ENCODE data around the gene ASRGL1.

ASRGL1 gene

DNA sequence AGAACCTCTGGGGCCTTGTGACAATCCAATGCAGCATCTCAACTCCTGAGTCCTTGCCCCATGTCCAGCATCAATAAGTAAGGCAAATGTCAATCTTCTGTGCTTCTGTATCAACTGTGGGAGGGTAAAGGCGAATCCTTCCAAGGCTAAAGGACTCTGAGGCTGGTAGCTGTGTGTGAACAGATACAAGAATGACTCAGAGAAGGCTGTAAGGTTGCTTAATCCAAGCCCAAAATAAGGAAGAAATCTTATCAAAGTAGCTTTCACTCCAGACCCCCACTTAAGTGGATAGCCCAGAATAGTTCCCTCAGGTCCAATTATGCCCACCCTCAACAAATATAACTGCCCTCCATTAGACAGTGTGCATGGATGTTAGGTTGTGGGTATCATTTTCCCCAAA is 53.5 kb downstream of the ASRGL1 start:
- Histone ChIP-seq H3K4me1 (ENCODE audit: insufficient read depth, low read length) (peaks cover 4% of the 10 kb centered on the region), H3K4me3 (ENCODE audit: low read length) (no peak overlapping the region), H3K9me3 (ENCODE audit: low read length) (no peaks in the 10 kb centered on the region)

DNA sequence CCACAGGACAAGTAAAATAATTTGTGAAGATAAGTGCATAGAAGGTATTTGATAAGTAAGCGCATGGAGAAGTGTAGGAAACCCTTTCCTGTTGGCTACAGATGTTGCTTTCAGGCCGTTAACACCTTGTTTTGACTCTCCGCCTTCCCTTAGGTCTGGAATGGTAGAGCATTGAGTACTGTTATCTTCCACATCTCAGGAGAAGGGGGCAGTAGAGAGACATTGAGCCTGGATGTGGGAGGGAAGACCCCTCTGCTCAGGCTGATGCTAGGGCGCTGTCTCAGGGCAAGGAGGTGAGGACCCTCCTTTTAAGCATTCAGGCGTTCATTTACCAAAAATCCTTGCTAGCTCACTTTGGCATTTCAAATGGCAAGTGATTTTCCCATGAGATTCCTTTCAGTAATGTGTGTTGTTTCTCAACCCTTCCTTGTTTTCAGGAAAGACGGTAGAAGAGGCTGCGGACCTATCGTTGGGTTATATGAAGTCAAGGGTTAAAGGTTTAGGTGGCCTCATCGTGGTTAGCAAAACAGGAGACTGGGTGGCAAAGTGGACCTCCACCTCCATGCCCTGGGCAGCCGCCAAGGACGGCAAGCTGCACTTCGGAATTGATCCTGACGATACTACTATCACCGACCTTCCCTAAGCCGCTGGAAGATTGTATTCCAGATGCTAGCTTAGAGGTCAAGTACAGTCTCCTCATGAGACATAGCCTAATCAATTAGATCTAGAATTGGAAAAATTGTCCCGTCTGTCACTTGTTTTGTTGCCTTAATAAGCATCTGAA is 54.6 kb downstream of the ASRGL1 start:
- Histone ChIP-seq H3K4me1 (ENCODE audit: insufficient read depth, low read length) (peaks cover 4% of the 10 kb centered on the region), H3K36me3 (ENCODE audit: insufficient read depth, low read length) (no peaks in the 10 kb centered on the region), H3K27me3 (ENCODE audit: insufficient read depth, low read length) (no peaks in the 10 kb centered on the region), H2AFZ (ENCODE audit: low read depth, low read length) (no peak overlapping the region), H3K9me3 (ENCODE audit: low read length) (no peaks in the 10 kb centered on the region), H3K4me3 (ENCODE audit: low read length) (no peak overlapping the region)

More for the DNA sequence above, 53.5 kb downstream of the ASRGL1 start:
- no peaks in the 10 kb centered on the region for H3K36me3 ChIP-seq (ENCODE audit: insufficient read depth, low read length)
- H2AFZ ChIP-seq (ENCODE audit: low read depth, low read length) = no peak overlapping the region
- H3K27me3 ChIP-seq (ENCODE audit: insufficient read depth, low read length) = no peaks in the 10 kb centered on the region

DNA sequence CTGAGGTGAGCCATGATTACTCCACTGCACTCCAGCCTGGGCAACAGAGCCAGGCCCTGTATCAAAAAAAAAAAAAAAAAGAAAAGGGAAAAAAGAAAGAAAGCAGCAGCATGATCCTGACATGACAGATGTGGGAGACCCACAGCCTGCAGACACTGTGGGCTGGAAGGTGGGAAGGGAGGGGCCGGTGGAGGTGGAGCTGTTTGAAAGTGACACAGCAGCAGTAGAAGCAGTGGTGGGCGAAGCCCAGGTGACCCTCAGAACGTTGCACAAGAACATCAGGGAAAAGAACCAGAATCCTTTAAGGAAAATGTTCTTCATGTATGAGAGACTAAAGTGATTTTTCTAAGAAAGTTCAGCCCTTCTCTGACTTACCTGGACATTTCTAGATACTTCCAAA is 55.3 kb downstream of the ASRGL1 start:
- peaks cover 4% of the 10 kb centered on the region for H3K4me1 ChIP-seq (ENCODE audit: insufficient read depth, low read length)
- H2AFZ ChIP-seq (ENCODE audit: low read depth, low read length) = no peak overlapping the region
- no peaks in the 10 kb centered on the region for H3K36me3 ChIP-seq (ENCODE audit: insufficient read depth, low read length)

DNA sequence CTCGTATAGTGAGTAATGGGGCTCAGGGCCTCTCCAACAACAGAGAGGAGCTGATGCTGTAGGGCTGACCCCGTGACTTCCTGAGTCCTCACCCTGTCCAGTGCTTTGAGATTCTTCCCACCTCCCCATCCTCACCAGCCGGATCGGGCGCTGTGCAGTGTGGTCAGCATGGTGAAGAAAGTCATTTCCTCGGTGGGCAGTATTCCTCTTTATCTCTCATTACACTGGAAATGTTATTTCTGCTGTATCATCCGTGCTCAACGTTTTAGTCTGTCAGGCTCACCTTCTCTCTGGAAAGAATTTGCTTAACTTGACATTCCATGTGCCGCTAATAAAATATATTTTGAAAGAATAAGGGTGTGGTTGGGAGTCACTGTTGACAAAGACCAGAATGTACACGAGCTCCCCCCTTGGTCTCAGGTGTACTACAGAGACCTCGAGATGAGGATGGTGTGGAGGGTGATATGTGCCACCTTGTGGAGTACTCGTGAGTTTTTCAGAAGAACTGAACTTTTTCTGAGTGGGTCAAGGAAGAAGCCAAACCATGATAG is 55.9 kb downstream of the ASRGL1 start:
- Histone ChIP-seq H3K36me3 (ENCODE audit: insufficient read depth, low read length) (no peaks in the 10 kb centered on the region), H3K4me1 (ENCODE audit: insufficient read depth, low read length) (peaks cover 4% of the 10 kb centered on the region), H3K9me3 (ENCODE audit: low read length) (no peaks in the 10 kb centered on the region), H2AFZ (ENCODE audit: low read depth, low read length) (no peak overlapping the region), H3K4me3 (ENCODE audit: low read length) (no peak overlapping the region), H3K27me3 (ENCODE audit: insufficient read depth, low read length) (no peaks in the 10 kb centered on the region)

More for the DNA sequence above, 55.3 kb downstream of the ASRGL1 start:
- Histone ChIP-seq H3K4me3 (ENCODE audit: low read length) (no peak overlapping the region), H3K9me3 (ENCODE audit: low read length) (no peaks in the 10 kb centered on the region), H3K27me3 (ENCODE audit: insufficient read depth, low read length) (no peaks in the 10 kb centered on the region)

DNA sequence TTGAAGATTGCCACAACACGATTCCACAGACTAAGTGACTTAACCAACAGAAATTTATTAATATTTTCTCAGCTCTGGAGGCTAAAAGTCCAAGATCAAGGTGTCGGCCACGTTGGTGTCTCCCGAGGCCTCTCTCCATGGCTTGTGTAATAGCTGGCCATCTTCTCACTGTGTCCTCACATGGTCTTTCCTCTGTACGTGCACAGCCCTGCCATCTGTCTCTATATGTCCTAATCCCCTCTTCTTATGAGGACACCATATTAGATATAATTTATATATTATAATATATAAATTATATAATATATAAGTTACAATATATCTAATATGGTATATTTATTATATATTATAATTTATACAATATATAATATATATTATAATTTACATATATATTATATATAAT is 56.5 kb downstream of the ASRGL1 start:
- Histone ChIP-seq H3K9me3 (ENCODE audit: low read length) (no peaks in the 10 kb centered on the region), H3K4me3 (ENCODE audit: low read length) (no peak overlapping the region), H2AFZ (ENCODE audit: low read depth, low read length) (no peak overlapping the region), H3K27me3 (ENCODE audit: insufficient read depth, low read length) (no peaks in the 10 kb centered on the region), H3K4me1 (ENCODE audit: insufficient read depth, low read length) (peaks cover 4% of the 10 kb centered on the region), H3K36me3 (ENCODE audit: insufficient read depth, low read length) (no peaks in the 10 kb centered on the region)

DNA sequence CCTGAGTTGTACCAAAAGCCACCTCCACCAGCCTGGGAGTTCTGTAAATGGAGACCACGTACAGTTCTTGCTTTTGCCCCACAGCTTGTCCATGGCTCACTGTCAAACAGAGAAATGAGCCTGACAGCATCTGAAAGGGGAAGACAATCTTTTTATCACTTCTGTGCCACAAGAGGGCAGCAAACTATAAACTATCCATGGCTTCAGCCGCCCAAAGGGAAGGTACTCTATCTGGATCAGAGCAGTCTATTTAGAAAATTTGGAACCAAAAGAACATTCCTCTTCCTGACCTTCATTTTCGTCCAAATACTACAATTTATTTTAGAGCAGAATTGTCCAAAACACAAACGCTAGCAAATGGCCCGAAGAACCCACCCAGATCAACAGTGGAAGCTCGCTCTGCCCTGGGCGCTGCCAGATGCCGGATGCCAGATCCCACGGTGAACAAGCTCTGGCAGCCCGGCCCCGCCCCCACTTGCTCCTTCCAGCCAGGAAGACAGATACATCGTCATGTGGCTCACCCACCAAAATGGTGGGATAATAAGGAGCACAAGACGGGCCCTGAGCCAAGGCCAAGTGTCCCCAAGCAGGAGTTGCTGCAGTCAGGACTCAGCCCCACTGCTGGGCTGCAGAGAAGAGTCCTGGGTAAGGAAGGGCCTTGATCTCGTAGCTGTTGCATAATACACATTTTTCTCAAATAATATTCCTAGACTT is 57.7 kb downstream of the ASRGL1 start:
- no peaks in the 10 kb centered on the region for H3K36me3 ChIP-seq (ENCODE audit: insufficient read depth, low read length)
- no peaks in the 10 kb centered on the region for H3K27me3 ChIP-seq (ENCODE audit: insufficient read depth, low read length)
- no peak overlapping the region for H3K4me3 ChIP-seq (ENCODE audit: low read length)
- H2AFZ ChIP-seq (ENCODE audit: low read depth, low read length) = peak overlapping the region; percentile 12
- no peaks in the 10 kb centered on the region for H3K9me3 ChIP-seq (ENCODE audit: low read length)
- peaks cover 4% of the 10 kb centered on the region for H3K4me1 ChIP-seq (ENCODE audit: insufficient read depth, low read length)

DNA sequence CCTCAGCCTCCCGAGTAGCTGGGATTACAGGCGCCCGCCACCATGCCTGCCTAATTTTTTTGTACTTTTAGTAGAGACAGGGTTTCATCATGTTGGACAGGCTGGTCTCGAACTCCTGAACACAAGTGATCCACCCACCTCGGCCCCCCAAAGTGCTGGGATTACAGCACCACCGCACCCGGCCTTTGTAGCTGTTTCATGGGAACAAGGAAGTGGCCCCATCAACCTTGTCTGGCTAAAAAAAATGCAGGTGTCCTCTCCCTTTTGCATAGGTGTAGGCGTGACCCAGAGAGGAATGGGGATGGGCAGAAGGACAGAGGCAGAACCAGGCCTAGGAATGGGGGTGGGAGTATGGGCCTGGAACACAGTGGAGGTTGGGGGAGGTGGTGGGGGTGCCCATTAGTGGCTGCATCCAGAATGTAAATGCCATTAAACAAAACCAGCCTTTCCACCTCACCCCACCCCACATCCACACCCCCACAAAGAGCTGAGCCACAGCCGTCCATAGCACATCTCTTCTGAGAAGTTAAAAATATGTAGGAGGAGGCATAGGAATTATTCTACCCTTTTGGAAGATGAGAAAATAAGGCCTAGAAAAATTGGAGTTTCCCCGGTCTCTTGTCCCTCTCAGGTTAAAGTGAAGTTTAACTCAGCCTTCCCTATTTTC is 58.8 kb downstream of the ASRGL1 start:
- Histone ChIP-seq H3K9me3 (ENCODE audit: low read length) (no peaks in the 10 kb centered on the region), H3K27me3 (ENCODE audit: insufficient read depth, low read length) (no peaks in the 10 kb centered on the region), H3K4me3 (ENCODE audit: low read length) (no peak overlapping the region), H2AFZ (ENCODE audit: low read depth, low read length) (no peak overlapping the region), H3K36me3 (ENCODE audit: insufficient read depth, low read length) (no peaks in the 10 kb centered on the region), H3K4me1 (ENCODE audit: insufficient read depth, low read length) (peaks cover 6% of the 10 kb centered on the region)

- peaks cover 10% of the 10 kb centered on the region for H3K4me1 ChIP-seq (ENCODE audit: insufficient read depth, low read length)
- H3K27me3 ChIP-seq (ENCODE audit: insufficient read depth, low read length) = no peaks in the 10 kb centered on the region
- no peak overlapping the region for H3K4me3 ChIP-seq (ENCODE audit: low read length)
- H3K9me3 ChIP-seq (ENCODE audit: low read length) = no peaks in the 10 kb centered on the region
- H2AFZ ChIP-seq (ENCODE audit: low read depth, low read length) = no peak overlapping the region
- H3K36me3 ChIP-seq (ENCODE audit: insufficient read depth, low read length) = no peaks in the 10 kb centered on the region
These were observed 61.1 kb downstream of the ASRGL1 start for GRCh38 chr11:62398011-62398994.

DNA sequence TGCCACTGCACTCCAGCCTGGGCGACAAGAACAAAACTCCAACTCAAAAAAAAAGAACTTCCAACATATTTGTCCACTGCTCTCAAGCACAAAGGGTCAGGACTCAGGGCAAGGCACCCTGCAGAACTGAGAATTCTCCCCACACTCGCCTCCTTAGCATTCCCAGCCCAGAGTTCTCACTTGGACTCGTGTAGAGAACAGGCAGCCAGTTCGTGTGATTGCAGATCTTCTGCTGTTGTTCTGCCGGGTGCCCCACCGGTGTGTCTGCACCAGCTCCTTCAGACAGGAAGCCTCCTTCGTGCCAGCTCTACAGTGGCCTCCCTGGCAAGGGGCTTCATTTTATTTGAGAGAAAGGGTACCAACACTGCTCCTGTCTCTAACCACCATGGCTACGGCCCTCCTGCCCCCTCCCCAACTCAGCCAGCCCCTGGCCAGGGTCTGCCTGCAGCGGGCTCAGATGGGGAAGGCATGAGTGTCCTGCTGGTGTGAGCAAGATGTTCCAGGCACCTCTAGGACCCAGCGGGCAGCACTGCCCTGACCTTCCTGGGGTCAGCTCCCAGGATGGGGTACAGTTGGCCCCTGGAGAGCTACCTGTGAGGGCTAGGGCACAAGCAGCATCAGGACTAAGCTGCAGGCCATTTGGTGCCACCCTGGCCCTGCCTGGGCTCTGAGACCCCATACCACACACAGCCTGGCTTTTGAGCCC is 62.1 kb downstream of the ASRGL1 start:
- H3K4me3 ChIP-seq (ENCODE audit: low read length) = no peak overlapping the region
- peaks cover 4% of the 10 kb centered on the region for H3K27me3 ChIP-seq (ENCODE audit: insufficient read depth, low read length)
- peaks cover 10% of the 10 kb centered on the region for H3K4me1 ChIP-seq (ENCODE audit: insufficient read depth, low read length)
- H2AFZ ChIP-seq (ENCODE audit: low read depth, low read length) = no peak overlapping the region
- H3K9me3 ChIP-seq (ENCODE audit: low read length) = no peaks in the 10 kb centered on the region
- no peaks in the 10 kb centered on the region for H3K36me3 ChIP-seq (ENCODE audit: insufficient read depth, low read length)

GRCh38 chr11:62399878-62400266 is 62.6 kb downstream of the ASRGL1 start:
- peaks cover 9% of the 10 kb centered on the region for H3K27me3 ChIP-seq (ENCODE audit: insufficient read depth, low read length)
- peaks cover 10% of the 10 kb centered on the region for H3K4me1 ChIP-seq (ENCODE audit: insufficient read depth, low read length)
- H2AFZ ChIP-seq (ENCODE audit: low read depth, low read length) = no peak overlapping the region
- no peaks in the 10 kb centered on the region for H3K9me3 ChIP-seq (ENCODE audit: low read length)
- no peak overlapping the region for H3K4me3 ChIP-seq (ENCODE audit: low read length)
- no peaks in the 10 kb centered on the region for H3K36me3 ChIP-seq (ENCODE audit: insufficient read depth, low read length)

DNA sequence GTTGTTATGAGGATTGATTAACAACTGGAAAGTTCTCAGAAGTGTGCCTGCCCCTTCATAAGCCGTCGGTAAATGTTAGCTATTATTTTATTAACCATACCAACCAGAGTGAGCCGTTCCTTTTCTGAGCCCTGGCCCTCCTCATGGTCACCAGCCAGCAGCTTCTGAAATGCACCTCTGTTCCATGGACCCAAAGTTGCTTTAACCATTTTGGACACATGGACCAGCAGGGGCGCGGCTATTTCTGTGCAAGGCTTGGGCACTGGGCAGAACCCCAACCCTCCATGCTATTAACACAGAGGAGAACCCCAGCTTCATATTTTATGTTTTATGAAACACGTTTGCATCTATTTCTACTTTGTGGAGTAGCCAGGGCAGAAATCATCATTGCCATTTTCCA is 63.0 kb downstream of the ASRGL1 start:
- Histone ChIP-seq H3K4me3 (ENCODE audit: low read length) (no peak overlapping the region), H3K36me3 (ENCODE audit: insufficient read depth, low read length) (no peaks in the 10 kb centered on the region), H3K27me3 (ENCODE audit: insufficient read depth, low read length) (peaks cover 9% of the 10 kb centered on the region), H3K4me1 (ENCODE audit: insufficient read depth, low read length) (peaks cover 7% of the 10 kb centered on the region), H2AFZ (ENCODE audit: low read depth, low read length) (no peak overlapping the region), H3K9me3 (ENCODE audit: low read length) (no peaks in the 10 kb centered on the region)

DNA sequence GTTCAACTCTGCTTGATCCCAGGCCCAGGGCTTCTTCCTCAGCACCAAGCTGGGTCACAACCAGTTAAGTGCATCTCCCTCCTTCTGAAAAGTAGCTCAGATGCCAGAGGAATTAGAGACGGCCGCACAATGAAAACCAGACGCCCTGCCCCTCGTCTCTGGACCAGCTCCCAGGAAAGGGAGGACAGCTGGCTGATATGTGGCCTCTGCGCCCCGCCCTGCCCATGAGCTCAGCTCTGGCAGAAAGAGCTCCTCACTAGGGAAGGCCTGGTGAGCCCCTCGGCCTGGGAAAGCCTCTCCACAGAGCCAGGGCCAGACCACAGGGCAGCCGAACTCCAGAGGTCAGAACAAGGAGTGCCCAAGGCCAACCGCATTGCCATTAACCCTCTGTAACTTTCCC is 63.5 kb downstream of the ASRGL1 start:
- H3K4me1 ChIP-seq (ENCODE audit: insufficient read depth, low read length) = peaks cover 6% of the 10 kb centered on the region
- H3K9me3 ChIP-seq (ENCODE audit: low read length) = no peaks in the 10 kb centered on the region
- H3K36me3 ChIP-seq (ENCODE audit: insufficient read depth, low read length) = no peaks in the 10 kb centered on the region
- H2AFZ ChIP-seq (ENCODE audit: low read depth, low read length) = no peak overlapping the region
- H3K4me3 ChIP-seq (ENCODE audit: low read length) = no peak overlapping the region
- H3K27me3 ChIP-seq (ENCODE audit: insufficient read depth, low read length) = peaks cover 9% of the 10 kb centered on the region
